Airway epithelial cell (primary cell): ENCODE data around the gene AK9. TPM values are rescaled to one million over a fixed set of nuclear protein-coding genes. Genes with fewer than 3 reads are reported as not detected.

Experiments
- total RNA-seq: library from RNA; depleted of rRNA; stranded (reverse); fragments of >200 nt; gene quantifications from 2 replicates; pipeline ENCODE4 v1.2.3, GENCODE V29; 2015

Gene AK9
- total RNA-seq, result 0.51 and 1.5 TPM in 2 replicates

DNA sequence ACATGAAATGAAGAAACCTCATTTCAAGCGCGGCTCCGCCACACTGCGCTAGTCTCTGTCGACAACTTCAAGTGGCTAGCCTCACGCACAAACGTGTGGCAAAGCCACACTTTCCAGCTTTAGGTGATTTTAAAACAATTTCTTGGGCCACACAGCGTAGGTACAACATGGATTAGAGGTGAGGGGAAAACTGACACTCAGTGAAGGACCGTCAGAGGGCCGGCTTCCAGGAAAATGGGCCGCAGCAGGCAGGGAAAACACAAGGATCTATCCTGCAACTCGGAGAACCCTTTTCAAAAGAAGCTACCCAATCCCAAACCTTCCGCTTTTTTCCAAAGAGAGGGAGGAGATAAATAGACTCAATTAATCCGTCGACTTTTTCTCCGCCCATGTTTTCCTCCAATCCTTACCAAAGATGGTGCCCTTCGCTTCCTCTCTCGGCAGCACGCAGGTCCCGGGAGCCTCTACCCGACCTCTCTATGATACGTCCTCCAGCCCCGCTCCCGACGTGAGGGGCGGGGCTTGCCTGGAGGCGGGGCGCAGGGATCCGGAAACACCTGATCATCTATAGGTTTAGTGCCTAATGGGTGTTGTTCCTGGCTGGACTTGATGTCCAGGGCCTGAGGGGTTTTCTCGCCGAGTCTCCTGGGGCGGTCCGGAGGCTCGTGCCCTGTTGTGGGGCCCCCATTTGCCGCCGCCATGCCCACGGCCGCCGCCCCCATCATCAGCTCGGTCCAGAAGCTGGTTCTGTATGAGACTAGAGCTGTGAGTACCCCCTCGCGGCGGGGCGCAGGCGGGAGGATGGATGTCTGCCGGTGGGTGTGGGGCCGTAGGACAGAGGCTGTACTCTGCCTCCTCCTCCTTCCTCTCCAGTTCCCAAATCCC is at the start of gene AK9, which contains the start of gene FIG4:
AK9 (minus strand) TSS at position 466 of the 885 bp plus-strand sequence. CDS start 15,457 bp downstream, outside the sequence.
FIG4 (plus strand) TSS at position 560 of the 885 bp plus-strand sequence; CDS start at position 700, 140 bp downstream.

DNA sequence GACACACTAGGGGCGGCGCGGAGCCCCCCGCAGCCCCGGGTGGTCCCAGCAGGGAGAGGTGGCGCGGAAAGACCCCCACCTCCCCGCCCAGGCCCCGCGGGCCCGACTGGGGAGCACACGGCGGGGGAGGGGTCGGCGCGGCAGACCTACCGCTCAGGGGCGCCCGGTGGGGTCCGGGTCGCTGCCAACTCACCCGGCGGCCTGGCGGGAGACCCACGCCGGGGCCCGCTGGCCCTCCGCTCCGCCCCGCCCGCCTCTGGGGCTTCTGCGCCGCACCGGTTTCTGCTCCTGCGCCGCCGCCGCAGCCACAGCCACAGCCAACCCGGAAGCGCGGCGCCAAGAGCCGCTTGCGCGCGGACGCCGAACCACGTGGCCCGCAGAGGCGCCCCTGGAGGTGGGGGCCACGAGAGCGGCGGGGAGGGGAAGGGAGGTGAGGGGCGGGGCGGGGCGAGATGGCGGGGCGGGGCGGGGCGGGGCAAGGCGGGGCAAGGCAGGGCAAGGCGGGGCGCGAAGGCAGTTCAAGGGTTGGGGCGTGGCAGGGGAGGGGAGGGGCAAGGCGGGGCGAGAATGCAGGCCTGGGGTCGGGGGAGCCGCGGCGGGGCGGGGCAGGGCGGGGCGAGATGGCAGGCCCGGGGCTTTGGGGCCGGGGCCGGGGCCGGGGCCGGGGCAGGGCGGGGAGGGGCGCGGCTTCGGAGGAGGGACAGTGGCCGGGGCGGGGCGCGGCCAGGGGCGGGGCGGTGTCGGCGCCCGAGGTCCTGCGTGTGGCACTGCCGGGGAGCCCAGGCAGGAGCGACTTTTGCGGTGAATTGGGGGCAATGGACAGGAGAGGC is 207.9 kb downstream of the AK9 start, which contains the start of gene ZBTB24:
ZBTB24 (minus strand) TSS at position 315 of the 830 bp plus-strand sequence. CDS start 1,193 bp downstream, outside the sequence.

DNA sequence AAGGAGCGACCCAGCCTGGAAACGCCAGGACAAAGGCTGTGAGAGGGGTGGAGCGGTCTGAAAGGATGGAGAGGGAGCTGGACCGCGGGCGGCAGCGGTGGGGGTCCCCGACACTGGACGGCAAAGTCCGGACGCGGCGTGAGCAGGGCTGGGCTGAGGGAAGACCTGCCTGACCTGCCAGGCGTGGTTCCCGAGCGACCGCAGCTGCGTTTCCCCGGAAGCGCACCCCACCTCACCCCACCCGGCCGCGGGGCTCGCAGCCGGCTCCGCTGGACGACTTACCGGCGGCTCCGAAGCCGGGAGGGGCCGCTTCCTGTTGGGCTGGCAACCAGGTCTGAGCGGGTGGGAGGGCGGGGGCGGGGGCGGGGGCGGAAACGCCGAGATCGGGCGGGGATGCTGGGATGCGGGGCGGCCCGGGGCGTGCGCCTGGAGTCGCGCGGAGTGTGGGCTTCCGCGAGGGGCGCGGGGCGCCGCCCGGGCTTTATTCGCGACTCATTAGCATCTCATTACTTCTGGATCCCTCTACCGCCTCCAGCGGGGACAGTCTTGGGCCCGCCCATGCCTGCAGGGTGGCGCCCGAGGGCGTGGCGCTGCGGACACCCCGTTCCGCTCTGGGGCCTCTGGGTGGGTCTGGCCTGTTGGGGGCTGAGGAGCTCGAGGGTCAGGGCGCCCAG is 235.4 kb downstream of the AK9 start, which contains the start of gene MICAL1:
MICAL1 (minus strand) TSS at position 336 of the 674 bp plus-strand sequence. CDS start 1,576 bp downstream, outside the sequence.

Other genes starting within 250 kb of the AK9 start
- gene MICAL1, start 235.4 kb downstream of the AK9 start, total RNA-seq, result 15.7 and 17.6 TPM in 2 replicates
- gene ZBTB24, start 208.0 kb downstream of the AK9 start, total RNA-seq, result 5.5 and 5.7 TPM in 2 replicates
- 6.7 and 7.7 TPM in 2 replicates for gene FIG4, start 94 bp upstream of the AK9 start, total RNA-seq